ENCODE data around the gene LYST.

Gene LYST

GRCh38 chr1:235670157-235670776 lies 196.4 kb downstream of the LYST start:
- Histone ChIP-seq H2AFZ (no peak overlapping the region), H3K4me2 (ENCODE audit: low read length) (no peak overlapping the region), H3K9ac (no peak overlapping the region), H3K36me3 (ENCODE audit: control insufficient read depth, insufficient read depth, low read length) (peaks cover 4% of the 10 kb centered on the region), H3K27ac (no peak overlapping the region), H3K9me3 (ENCODE audit: control insufficient read depth, low read length) (no peaks in the 10 kb centered on the region), H3K27me3 (ENCODE audit: control insufficient read depth, insufficient read depth, low read length) (no peaks in the 10 kb centered on the region), H3K4me3 (ENCODE audit: low read depth, low read length) (no peak overlapping the region), H3K4me1 (no peaks in the 10 kb centered on the region), H3K79me2 (no peaks in the 10 kb centered on the region)
- TF ChIP-seq, protein P1, sequence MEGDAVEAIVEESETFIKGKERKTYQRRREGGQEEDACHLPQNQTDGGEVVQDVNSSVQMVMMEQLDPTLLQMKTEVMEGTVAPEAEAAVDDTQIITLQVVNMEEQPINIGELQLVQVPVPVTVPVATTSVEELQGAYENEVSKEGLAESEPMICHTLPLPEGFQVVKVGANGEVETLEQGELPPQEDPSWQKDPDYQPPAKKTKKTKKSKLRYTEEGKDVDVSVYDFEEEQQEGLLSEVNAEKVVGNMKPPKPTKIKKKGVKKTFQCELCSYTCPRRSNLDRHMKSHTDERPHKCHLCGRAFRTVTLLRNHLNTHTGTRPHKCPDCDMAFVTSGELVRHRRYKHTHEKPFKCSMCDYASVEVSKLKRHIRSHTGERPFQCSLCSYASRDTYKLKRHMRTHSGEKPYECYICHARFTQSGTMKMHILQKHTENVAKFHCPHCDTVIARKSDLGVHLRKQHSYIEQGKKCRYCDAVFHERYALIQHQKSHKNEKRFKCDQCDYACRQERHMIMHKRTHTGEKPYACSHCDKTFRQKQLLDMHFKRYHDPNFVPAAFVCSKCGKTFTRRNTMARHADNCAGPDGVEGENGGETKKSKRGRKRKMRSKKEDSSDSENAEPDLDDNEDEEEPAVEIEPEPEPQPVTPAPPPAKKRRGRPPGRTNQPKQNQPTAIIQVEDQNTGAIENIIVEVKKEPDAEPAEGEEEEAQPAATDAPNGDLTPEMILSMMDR (IDR thresholded peaks at IDR 0.05) = no peak

DNA sequence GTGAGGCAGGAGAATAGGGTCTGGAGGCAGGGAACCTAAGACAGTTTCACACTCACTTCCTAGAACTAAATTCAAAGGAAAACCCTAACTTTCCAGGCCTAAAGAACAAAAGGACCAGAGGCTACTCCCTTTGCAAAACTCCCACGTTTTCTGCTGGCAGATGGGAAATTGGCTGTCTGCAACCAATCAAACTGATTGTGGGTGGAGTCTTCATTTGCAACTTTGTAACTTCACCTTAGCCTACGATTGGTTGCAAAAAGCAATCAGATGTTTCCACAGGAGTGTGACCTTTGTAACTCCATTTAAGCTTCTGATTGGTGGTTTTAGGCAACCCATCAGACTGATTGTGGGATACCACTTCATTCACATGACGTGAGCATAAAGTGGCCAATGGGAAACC lies 197.4 kb downstream of the LYST start:
- Histone ChIP-seq H3K27me3 (ENCODE audit: control insufficient read depth, insufficient read depth, low read length) (no peaks in the 10 kb centered on the region), H3K79me2 (no peaks in the 10 kb centered on the region), H3K4me2 (ENCODE audit: low read length) (no peak overlapping the region), H3K36me3 (ENCODE audit: control insufficient read depth, insufficient read depth, low read length) (peaks cover 4% of the 10 kb centered on the region), H3K27ac (no peak overlapping the region), H3K9me3 (ENCODE audit: control insufficient read depth, low read length) (no peaks in the 10 kb centered on the region), H2AFZ (no peak overlapping the region), H3K4me1 (no peaks in the 10 kb centered on the region), H3K4me3 (ENCODE audit: low read depth, low read length) (no peak overlapping the region), H3K9ac (no peak overlapping the region)
- TF ChIP-seq, protein P1 (IDR thresholded peaks at IDR 0.05) = no peak

GRCh38 chr1:235663628-235664027 lies 203.1 kb downstream of the LYST start:
- Histone ChIP-seq H3K9me3 (ENCODE audit: control insufficient read depth, low read length) (no peaks in the 10 kb centered on the region), H3K4me2 (ENCODE audit: low read length) (no peak overlapping the region), H3K79me2 (no peaks in the 10 kb centered on the region), H3K4me3 (ENCODE audit: low read depth, low read length) (no peak overlapping the region), H2AFZ (no peak overlapping the region), H3K4me1 (no peaks in the 10 kb centered on the region), H3K36me3 (ENCODE audit: control insufficient read depth, insufficient read depth, low read length) (peaks cover 3% of the 10 kb centered on the region), H3K27me3 (ENCODE audit: control insufficient read depth, insufficient read depth, low read length) (no peaks in the 10 kb centered on the region), H3K27ac (no peak overlapping the region), H3K9ac (no peak overlapping the region)
- TF ChIP-seq, protein P1 (IDR thresholded peaks at IDR 0.05) = no peak

DNA sequence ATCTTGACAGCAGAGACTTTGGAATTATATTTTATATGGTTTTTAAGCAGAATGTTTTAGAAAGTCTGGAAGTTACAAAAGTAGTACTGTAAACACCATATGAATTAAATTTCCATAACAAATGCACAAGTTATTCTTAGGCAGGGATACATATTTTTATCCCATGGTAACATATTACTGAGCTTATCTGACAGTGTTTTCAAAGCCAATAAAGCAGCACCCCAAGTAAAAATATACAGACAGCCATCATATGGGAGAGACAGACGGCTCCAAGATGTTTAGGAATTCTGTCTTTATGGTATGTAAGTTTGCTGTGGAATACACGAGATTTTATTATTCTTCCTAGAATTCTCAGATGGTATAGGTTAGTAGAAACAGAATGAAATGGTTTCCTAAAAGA lies 205.1 kb downstream of the LYST start:
- no peak overlapping the region for H2AFZ ChIP-seq
- H3K36me3 ChIP-seq (ENCODE audit: control insufficient read depth, insufficient read depth, low read length) = peaks cover 3% of the 10 kb centered on the region
- no peaks in the 10 kb centered on the region for H3K9me3 ChIP-seq (ENCODE audit: control insufficient read depth, low read length)
- no peaks in the 10 kb centered on the region for H3K27me3 ChIP-seq (ENCODE audit: control insufficient read depth, insufficient read depth, low read length)
- H3K4me1 ChIP-seq = no peaks in the 10 kb centered on the region
- no peak overlapping the region for H3K4me3 ChIP-seq (ENCODE audit: low read depth, low read length)
- no peaks in the 10 kb centered on the region for H3K79me2 ChIP-seq
- TF ChIP-seq, protein P1 (IDR thresholded peaks at IDR 0.05) = no peak
- no peak overlapping the region for H3K27ac ChIP-seq
- no peak overlapping the region for H3K9ac ChIP-seq
- H3K4me2 ChIP-seq (ENCODE audit: low read length) = no peak overlapping the region

DNA sequence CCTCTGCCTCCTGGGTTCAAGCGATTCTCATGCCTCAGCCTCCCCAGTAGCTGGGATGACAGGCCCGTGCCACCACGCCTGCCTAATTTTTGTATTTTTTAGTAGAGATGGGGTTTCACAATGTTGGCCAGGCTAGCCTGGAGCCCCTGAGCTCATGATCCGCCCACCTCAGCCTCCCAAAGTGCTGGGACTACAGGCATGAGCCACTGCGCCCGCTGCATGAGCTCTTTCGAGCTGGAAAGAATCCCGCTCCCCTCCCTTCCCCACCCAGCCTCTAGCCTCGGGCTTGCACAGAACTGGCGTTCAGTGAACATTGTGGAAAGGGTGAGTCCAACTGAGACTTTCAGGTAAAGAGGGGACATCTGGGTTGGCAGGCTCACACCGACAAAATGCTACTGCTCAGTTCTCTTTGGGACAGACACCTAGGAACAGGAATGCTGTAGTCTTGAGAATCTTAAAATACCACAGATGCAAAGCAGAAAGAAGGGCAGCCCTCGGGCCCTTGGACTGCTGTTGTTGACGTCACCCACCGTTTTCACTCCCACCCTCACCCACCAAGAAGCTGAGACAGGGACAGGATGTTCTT lies 207.4 kb downstream of the LYST start:
- Histone ChIP-seq H3K27ac (no peak overlapping the region), H3K4me3 (ENCODE audit: low read depth, low read length) (no peak overlapping the region), H3K27me3 (ENCODE audit: control insufficient read depth, insufficient read depth, low read length) (no peaks in the 10 kb centered on the region), H3K79me2 (no peaks in the 10 kb centered on the region), H3K36me3 (ENCODE audit: control insufficient read depth, insufficient read depth, low read length) (peaks cover 3% of the 10 kb centered on the region), H3K9ac (no peak overlapping the region), H2AFZ (no peak overlapping the region), H3K4me1 (no peaks in the 10 kb centered on the region), H3K4me2 (ENCODE audit: low read length) (no peak overlapping the region), H3K9me3 (ENCODE audit: control insufficient read depth, low read length) (no peaks in the 10 kb centered on the region)
- TF ChIP-seq, protein P1 (IDR thresholded peaks at IDR 0.05) = no peak

Measured in parathyroid adenoma (tissue), 2 donors.